ENCODE results near the gene HS3ST3B1.
A peak's percentile ranks its signal among the peaks of the same experiment; 100 is the strongest.

Gene HS3ST3B1

GRCh38 chr17:14303343-14304221 lies 2.7 kb downstream of the HS3ST3B1 start:
- DNase-seq = peak; percentile 61

- no peak for DNase-seq
These were observed 3.4 kb downstream of the HS3ST3B1 start for GRCh38 chr17:14304222-14304772.

GRCh38 chr17:14304773-14305517 lies 4.1 kb downstream of the HS3ST3B1 start:
- DNase-seq = no peak

- DNase-seq = no peak
These were observed 5.1 kb downstream of the HS3ST3B1 start for GRCh38 chr17:14305785-14306496.

GRCh38 chr17:14306596-14306995 lies 5.7 kb downstream of the HS3ST3B1 start:
- no peak for DNase-seq

GRCh38 chr17:14307560-14308024 lies 6.7 kb downstream of the HS3ST3B1 start:
- no peak for DNase-seq

GRCh38 chr17:14308636-14308964 lies 7.7 kb downstream of the HS3ST3B1 start:
- no peak for DNase-seq

- DNase-seq = peak; percentile 95
These were observed 8.3 kb downstream of the HS3ST3B1 start for GRCh38 chr17:14308965-14309879.

- DNase-seq = no peak
These were observed 9.2 kb downstream of the HS3ST3B1 start for GRCh38 chr17:14310101-14310500.

- peak; percentile 40 for DNase-seq
These were observed 9.7 kb downstream of the HS3ST3B1 start for GRCh38 chr17:14310605-14311004.

GRCh38 chr17:14311186-14311705 lies 10.4 kb downstream of the HS3ST3B1 start:
- DNase-seq = no peak

GRCh38 chr17:14311981-14312380 lies 11.1 kb downstream of the HS3ST3B1 start:
- no peak for DNase-seq

- DNase-seq = no peak
These were observed 11.6 kb downstream of the HS3ST3B1 start for GRCh38 chr17:14312522-14312921.

GRCh38 chr17:14316126-14316832 lies 15.4 kb downstream of the HS3ST3B1 start:
- no peak for DNase-seq

- DNase-seq = no peak
These were observed 16.5 kb downstream of the HS3ST3B1 start for GRCh38 chr17:14317383-14317782.

- no peak for DNase-seq
These were observed 17.4 kb downstream of the HS3ST3B1 start for GRCh38 chr17:14318109-14318917.

GRCh38 chr17:14318918-14319205 lies 18.0 kb downstream of the HS3ST3B1 start:
- peak; percentile 52 for DNase-seq

- DNase-seq = no peak
These were observed 19.2 kb downstream of the HS3ST3B1 start for GRCh38 chr17:14320098-14320497.

- no peak for DNase-seq
These were observed 20.0 kb downstream of the HS3ST3B1 start for GRCh38 chr17:14320734-14321475.
